HG03565 (cell line): ENCODE data around the gene CFAP73.
"Not testable (repeated sequence)": the region's sequence is repeated elsewhere in the genome, so short reads cannot be mapped to it uniquely, and the experiment has no call there.

Source experiments
- ATAC-seq: cut with Tn5 transposase; IDR thresholded peaks from one replicate; pipeline ENCODE4 v1.9.1; 2021; ENCODE audit warnings: mild to moderate bottlenecking, moderate library complexity; ENCODE audit not compliant: unreplicated experiment

Gene CFAP73

DNA sequence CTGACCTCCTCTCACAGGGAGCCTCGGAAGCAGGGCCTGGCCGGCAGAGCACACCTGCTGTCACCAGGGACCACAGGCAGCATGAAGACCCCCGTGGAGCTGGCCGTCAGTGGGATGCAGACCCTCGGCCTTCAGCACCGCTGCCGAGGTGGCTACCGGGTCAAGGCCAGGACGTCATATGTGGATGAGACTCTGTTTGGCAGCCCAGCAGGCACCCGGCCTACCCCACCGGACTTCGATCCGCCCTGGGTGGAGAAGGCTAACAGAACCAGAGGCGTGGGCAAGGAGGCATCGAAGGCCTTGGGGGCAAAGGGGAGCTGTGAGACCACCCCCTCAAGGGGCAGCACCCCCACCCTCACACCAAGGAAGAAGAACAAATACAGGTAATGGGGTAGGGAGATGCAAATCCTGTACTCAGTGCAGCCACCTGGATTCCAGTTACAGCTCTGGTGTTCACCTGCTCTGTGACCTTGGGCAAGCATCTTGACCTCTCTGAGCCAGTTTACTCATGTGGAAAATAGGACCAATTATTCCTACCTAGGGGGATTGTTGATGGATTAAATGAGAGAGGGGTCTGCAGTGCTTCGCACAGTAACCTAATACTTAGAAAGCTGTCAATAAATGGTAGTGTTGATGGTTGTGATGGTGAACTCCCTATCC lies 37.3 kb downstream of the CFAP73 start:
- no peak for ATAC-seq

DNA sequence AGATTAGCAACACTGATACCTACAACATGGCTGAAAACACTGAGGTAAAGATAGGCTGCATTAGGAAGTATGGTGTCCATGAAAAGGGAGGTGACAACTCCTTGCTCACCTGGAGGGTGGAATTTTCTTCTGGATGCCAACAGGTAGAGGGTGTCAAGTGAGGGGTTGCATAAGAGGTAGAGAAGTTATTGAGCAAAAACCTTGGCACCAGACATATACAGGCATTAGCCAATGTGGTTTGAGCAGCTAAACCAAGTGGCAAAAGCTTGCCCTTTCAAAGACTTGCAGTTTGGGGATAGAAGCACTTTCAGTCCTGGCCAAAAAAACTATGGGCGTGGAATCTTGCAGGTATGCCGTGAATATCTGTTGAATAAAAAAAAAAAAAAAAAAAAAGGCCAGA lies 39.8 kb downstream of the CFAP73 start:
- ATAC-seq: no peak

DNA sequence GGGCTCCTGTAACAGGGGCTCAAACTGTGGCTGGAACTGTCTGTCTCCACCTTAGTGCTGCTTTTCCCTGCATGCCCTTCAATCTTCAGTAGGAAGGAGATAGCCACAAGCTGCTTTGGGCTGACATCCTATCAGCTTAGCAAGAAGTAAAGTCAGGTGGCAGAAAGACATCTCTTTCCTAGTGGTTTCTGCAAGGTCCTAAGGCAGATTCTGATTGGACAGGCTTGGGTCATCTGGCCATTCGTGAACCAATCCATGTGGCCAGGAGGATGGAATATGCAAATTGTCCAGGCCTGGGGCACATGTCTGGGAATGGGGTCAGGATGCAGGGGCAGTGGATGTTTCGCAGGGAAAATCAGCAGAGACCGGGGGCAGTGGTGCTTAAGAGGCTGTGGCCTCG lies 41.2 kb downstream of the CFAP73 start:
- no peak for ATAC-seq

DNA sequence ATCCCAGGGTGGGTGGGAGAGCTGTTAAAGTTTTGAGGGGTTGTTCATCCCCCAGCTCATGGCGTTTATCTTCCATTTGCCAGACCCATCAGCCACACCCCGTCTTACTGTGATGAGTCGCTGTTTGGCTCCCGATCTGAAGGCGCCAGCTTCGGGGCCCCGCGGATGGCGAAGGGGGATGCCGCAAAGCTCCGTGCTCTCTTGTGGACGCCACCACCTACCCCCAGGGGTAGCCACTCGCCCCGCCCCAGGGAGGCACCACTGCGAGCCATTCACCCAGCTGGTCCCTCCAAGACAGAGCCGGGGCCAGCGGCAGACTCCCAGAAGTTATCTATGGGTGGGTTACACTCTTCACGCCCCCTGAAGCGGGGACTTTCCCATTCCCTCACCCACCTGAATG lies 41.7 kb downstream of the CFAP73 start:
- ATAC-seq: no peak

DNA sequence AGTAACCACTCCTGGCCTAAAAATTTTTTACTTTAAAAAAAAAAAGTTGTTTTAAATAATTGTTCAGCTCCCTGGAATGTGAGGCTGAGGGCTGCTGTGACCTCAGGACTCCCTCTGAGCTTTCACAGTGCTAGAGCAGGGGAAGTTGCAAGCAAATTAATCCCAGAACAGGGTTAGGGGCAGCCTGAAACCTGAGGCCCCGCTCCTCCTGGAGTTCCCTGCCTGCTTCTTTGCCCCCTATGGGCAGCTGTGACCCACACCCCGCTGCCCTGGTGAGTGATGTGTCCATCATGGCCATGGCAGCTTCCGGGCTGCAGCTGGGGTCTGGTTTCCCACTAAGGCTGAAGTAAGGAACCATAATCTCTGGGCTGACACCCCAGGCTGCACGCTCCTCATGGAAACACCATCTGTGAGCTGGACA lies 45.5 kb downstream of the CFAP73 start:
- no peak for ATAC-seq

DNA sequence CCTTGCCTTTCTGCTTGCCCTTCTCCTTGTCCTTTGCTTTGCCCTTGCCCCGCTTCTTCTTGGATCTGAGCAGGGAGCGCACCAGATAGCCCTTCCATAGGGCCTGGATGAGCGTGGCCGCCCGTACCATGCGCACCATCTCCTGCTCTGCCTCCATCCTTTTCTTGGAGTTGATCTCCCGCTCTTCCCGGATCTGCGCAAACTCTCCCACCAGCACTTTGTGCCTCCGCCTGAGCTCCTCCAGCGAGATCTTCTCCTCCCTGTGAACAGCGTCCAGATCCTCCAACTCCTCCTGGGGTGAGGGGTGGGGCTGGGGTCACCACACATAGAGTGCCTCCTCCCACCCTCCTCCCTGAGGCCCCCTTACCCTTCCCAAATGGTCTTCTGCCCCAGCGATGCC lies 46.1 kb downstream of the CFAP73 start:
- ATAC-seq: no peak

DNA sequence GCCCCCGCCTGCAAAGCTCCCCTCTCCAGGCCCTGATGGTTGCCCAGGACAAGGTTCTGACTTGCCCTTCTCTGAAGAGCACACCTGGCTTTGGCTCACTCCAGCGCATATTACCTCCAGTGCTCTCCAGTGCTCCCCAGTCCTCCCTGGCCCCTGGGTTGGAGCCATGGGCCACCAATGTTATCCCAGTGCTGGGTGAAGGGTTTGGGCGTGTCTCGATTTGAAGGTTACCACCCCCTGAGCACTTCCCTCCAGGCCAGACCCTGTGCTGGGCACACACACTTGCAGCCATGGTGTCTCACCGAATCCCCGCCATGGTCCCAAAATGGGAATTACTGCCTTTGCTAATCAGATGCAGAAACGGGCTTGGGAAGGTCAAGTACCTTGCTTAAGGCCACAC lies 47.1 kb downstream of the CFAP73 start:
- ATAC-seq: no peak

DNA sequence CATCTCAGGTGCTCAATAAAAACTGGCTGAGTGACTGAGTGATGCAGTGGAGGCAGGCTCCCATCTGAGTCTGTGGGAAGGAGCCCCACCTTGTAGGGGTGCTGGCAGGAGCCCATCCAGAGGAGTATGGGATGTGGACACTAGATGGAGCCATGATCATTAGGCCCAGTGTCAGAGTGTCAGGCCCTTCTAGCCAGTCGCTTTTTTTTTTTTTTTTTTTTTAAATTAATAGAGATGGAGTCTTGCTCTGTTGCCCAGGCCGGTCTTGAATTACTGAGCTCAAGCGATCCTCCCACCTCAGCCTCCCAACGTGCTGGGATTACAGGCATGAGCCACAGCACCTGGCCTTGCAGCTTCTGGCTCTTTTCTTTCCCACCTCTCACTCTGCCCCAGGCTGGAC lies 47.5 kb downstream of the CFAP73 start:
- peak; percentile 59 for ATAC-seq

DNA sequence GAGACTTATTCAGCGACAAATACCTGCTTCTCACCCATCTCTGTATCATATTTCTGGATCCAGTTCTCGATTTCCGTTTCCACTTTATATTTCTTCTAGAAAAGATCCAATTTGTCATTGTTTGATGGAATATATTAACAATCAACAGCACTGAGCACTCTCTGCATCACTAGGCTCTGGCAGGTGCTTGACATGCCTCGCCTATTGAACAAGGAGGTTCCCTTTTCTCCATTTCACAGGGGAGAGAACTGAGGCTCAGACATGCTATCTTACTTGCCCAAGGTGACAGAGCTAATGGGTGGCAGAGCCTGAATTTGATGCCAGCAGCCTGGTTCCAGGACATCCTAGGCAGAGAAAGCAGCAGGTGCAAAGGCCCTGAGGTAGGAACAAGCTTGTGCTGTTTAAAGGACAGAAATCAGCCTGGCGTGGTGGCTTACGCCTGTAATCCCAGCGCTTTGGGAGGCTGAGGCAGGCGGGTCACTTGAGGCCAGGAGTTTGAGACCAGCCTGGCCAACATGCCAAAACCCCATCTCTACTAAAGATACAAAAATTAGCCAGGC lies 48.1 kb downstream of the CFAP73 start:
- ATAC-seq: no peak

DNA sequence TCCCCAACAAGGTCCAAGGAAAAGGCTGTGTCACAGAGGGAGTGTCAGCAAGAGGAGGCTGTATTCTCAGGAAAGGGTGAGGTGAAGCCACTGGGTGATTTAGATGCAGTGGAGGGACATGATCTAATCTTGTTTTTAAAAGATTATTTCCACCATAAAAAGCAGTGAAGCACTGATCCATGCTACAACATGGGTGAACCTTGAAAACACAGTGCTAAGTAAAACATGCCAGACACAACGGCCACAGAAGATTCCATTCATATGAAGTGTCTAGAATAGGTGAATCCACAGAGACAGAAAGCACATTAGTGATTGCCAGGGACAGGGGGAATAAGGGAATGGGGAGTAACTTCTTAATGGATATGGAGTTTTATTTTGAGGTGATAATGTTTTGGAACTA lies 48.8 kb downstream of the CFAP73 start:
- ATAC-seq: no peak

DNA sequence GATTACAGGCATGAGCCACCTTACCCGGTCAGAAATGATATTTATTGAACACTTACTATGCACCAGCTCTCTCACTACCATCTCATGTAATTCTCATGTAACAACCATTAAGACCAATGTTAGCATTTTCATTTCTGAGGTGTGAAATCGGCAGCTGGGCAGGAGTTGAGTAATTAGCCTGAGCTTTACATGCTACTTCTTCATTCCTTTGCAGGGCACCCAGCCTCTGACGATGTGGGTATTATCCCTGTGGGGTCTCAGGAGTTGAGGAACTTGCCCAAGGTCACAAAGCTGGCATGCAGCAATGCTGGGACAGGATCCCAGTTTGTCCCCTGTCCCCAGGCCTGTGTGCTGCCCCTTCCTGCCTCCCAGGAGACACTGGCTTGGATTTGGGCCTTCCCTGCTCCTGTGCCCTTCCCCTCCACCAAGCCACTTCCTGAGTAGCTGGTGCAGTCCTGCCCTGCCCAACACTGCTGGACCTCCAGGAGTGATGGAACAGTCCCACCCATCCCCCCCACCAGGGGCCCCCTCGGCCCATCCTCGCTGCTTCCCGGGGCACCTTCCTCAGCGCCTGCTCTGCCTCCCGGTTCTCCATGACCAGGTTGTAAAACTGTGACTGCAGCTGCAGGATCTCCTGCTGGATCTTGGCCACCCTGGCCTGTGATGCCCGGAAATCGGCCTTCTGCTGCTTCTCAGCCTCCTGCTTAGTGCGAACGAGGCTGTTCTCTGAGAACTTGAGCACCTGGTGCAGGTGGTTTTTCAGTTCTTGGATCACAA lies 50.7 kb downstream of the CFAP73 start:
- ATAC-seq: no peak

DNA sequence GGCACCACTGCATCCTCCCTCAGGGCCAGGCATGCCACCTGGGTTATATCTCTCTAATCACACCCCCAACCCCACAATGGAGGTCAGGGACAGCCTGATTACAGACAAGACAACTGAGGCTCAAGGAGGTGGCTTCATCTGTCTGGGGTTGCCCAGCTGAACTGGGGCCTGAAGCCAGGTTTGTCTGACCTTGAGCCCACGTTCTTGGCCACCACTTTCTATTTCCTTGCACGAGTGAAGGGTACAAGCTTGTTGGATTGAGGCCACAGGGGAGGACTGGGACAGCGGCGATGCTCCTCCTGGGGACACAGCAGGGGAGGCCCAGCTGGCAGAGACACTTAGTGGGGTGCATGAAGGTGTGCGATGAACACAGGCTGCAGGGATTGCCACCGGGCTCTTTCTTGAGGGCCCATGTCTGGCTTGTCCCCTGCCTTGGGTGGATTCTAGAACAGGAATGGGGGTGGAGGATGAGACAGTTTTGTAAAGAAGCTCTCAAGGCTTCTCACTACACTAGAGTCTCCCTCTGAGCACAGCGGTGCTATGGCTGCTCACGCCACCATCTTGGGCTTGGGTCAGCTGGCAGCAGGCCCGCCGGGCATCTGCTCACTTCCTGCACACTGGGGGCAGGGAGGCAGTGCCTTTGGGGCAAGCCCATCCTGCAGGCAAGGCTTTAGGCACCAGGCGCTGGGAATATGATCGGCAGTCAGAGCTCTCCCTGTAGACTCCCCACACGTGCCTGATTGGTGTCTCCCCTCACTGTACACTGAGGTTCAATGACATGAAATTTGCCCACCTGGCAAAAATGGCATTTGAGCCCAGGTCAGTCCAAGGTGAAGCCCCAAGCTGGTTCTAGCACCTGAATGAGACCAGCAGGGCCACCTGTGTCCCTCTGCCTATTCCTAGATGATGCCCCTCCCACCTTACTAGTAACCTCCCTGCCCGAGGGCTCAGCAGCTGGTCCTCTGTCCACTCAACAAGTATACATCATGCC lies 52.0 kb downstream of the CFAP73 start:
- no peak for ATAC-seq

DNA sequence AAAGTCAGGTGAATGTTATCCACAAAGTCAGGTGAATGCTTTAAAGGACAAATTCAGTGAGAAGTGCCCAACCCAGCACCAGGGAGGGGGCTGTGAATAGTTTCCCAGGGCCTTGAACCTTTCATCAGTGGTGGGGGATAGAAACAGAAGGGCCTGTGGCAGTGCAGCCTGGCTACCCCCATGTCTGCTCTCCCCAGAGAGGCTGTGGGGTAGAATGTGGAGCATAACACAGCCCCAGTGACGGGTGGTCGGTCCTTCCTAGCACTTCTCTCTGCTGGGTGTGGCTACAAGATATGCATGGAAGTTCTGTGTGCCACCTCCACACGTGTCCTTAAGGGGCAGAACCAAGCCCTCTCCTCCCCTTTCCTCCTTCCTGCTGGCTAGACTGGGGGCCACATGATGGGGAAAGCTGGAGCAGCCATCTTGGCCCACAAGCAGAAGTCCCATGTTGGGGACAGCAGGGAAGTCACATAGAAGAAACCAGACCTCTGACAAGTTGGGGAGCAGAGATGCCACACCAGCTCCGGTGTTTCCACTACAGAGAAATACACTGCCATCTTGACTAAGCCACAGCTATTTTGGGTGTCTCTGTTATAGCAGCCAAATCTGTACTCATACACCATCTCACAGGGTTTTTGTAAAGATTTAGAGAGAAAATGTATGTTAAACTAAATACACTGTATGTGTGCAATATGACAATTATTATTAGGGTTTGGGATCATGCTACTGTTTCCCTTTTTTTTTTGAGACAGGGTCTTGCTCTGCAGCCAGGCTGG lies 53.0 kb downstream of the CFAP73 start:
- ATAC-seq: no peak

DNA sequence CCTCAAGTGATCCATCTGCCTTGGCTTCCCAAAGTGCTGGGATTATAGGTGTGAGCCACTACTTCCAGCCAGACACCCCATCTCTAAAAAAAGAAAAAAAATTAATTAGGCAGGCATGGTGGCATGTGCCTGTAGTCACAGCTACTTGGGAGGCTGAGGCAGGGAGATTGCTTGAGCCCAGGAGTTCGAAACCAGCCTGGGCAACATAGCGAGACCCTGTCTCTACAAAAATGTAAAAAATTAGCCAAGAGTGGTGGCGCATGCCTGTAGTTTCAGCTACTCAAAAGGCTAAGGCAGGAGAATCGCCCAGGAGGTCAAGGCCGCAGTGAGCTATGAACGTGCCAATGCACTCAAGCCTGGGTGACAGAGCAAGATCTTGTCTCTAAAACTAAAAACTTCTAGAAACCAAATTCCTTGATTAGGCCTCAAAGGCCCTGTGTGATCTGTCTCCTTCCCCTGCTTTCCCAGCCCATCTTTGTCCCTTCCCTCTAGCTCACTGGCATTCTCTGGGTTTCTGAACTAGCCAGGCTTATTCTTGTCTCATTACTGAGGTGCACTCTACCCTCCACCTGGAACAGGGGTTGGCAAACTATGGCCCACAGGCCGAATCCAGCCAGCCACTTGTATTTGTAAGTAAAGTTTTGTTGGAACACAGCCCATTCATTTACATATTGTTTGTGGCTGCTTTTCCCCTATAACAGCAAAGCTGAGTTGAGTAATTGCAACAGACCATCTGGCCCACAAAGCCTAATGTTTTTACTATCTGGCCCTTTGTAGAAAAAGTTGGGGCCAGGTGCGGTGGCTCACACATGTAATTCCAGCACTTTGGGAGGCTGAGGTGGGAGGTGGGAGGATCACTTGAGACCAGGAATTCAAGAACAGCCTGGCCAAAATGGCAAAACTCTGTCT lies 54.6 kb downstream of the CFAP73 start:
- ATAC-seq: no peak

DNA sequence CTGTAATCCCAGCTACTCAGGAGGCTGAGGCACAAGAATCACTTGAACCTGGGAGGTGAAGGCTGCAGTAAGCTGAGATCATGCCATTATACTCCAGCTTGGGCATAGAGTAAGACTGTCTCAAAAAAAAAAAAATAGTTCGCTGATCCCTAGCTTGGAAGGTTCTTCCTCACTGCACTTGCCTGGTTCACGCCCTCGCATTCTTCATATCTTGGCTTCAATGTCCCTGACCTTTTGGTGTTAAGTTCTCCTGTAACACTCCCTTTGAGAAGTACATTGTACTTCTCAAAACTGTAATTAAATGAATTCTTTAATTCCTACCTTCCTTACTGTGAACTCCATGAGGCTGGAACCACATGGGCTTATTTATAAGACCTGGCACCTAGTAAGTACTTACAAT lies 55.3 kb downstream of the CFAP73 start:
- no peak for ATAC-seq

DNA sequence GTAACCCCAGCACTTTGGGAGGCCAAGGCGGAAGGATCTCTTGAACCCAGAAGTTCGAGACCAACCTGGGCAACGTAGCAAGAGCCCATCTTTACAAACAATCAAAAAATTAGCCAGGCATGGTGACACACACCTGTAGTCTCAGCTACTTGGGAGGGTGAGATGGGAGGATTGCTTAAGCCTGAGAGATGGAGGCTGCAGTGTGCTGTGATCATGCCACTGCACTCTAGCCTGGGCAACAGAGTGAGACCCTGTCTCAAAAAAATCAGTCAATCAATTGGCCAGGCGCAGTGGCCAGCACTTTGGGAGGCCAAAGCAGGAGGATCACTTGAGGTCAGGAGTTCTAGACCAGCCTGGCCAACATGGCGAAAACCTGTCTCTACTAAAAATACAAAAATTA lies 57.3 kb downstream of the CFAP73 start:
- not testable (repeated sequence) for ATAC-seq

DNA sequence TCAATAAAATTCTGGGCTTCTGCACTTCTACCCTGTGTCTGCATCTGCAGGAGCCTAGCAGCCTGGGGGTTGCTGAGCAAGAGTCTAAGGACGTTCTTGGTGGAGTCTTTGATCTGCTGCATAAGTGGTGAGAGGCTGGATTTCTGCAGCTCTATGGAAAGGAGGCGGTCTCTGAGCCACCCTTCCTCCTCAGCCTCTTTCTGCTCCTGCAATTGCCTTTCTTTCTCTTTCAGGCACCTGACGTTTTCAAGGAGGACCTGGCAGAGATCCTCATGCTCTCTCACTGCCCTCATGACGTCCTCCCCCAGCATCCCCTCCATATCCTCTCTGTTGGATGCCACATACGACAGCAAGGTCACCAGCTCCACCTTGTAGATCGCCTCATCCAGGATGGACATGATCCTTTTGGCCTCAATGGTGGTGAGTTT lies 58.1 kb downstream of the CFAP73 start:
- no peak for ATAC-seq

DNA sequence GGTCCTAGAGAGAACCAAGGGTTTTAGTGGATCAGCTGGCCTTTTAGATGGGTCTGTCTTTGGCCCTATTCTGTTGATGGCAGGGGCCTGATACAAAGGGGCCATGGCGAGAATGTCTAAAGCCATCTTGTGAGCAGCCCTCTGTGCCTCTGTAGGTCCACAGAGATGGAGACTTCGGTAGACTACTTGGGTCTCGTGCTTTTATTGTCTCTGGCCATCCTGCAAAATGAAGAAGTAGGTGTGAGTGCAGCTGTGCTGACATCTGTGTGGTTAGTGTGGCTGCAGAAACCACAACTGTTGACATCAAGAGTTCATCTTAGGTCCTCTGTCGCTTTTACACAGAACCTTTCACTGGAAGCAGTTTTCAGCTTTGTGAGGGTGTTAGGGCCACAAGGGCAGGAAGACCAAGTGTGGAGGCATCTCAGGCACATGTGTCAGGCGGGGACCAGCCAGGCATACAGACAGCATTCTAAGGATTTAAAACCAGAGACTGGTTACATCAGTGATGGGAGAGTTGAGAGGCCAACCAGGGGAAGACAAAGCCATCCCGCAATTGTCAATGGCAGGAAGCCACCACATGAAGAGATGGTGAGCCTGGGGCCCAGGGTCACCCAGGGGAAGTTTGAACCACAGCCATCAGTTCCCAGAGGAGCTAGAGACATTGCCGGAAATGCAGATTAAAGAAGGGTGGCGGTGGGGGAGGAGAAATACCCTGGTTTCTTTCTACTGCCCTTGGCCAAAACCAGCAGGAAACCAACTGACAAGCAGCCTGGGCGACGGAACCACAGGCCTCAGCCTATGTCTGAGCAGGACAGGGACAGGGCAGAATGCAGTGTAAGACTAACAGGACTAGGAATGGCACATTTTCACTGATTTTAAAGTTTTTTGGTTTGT lies 58.8 kb downstream of the CFAP73 start:
- ATAC-seq: peak; percentile 78
